DND-41 (cell line): ENCODE results near the gene CEP164.

Experiments used
- CTCF ChIP-seq: IDR thresholded peaks from 2 replicates; pipeline ENCODE4 v1.5.1; 2012; ENCODE audit warnings: borderline replicate concordance, low read length, moderate library complexity, mild to moderate bottlenecking; ENCODE audit not compliant: poor library complexity, severe bottlenecking; ENCODE audit errors: extremely low read depth
- EZH2 ChIP-seq: IDR thresholded peaks from 3 replicates; pipeline ENCODE4 v1.6.1; 2012; ENCODE audit warnings: borderline replicate concordance, low read depth, mild to moderate bottlenecking, moderate library complexity, low read length, inconsistent platforms; ENCODE audit not compliant: severe bottlenecking

- TF ChIP-seq CTCF (no peak), EZH2 (no peak)
These were observed 28.0 kb upstream of the CEP164 start for GRCh38 chr11:117299351-117300282.
